Ammon's horn (tissue), 1 donor: ENCODE results near the gene CCDC40.
A peak's percentile ranks its signal among the peaks of the same experiment; 100 is the strongest.
"Not testable (repeated sequence)": the region's sequence is repeated elsewhere in the genome, so short reads cannot be mapped to it uniquely, and the experiment has no call there.

ENCODE experiments used
- DNase-seq: peaks from one replicate; pipeline ENCODE4 v3.0.0-alpha.2; 2016; ENCODE audit warnings: low spot score

The CCDC40 gene

GRCh38 chr17:80035937-80036714 lies at the start of gene CCDC40:
CCDC40 (plus strand) TSS chr17:80036642; CDS start chr17:80036663, 21 bp downstream.
- peak; percentile 81 for DNase-seq

GRCh38 chr17:79987187-79987934 lies 49.1 kb upstream of the CCDC40 start:
- DNase-seq, result no peak

- DNase-seq, result no peak
Measured at GRCh38 chr17:79987935-79988184, 48.6 kb upstream of the CCDC40 start.

- no peak for DNase-seq
Measured at GRCh38 chr17:79988185-79988971, 48.1 kb upstream of the CCDC40 start.

GRCh38 chr17:79989106-79989835 lies 47.2 kb upstream of the CCDC40 start:
- DNase-seq, result no peak

GRCh38 chr17:79990051-79990592 lies 46.3 kb upstream of the CCDC40 start:
- no peak for DNase-seq

- no peak for DNase-seq
Measured at GRCh38 chr17:79990704-79991103, 45.7 kb upstream of the CCDC40 start.

- peak; percentile 87 for DNase-seq
Measured at GRCh38 chr17:79991140-79991923, 45.1 kb upstream of the CCDC40 start.

GRCh38 chr17:79991924-79992648 lies 44.4 kb upstream of the CCDC40 start:
- DNase-seq, result no peak

- no peak for DNase-seq
Measured at GRCh38 chr17:79992649-79993389, 43.6 kb upstream of the CCDC40 start.

GRCh38 chr17:79993390-79994227 lies 42.8 kb upstream of the CCDC40 start:
- DNase-seq, result no peak

GRCh38 chr17:79994228-79994569 lies 42.2 kb upstream of the CCDC40 start:
- DNase-seq, result not testable (repeated sequence)

GRCh38 chr17:79994602-79995001 lies 41.8 kb upstream of the CCDC40 start:
- DNase-seq, result no peak

- no peak for DNase-seq
Measured at GRCh38 chr17:79995696-79996095, 40.7 kb upstream of the CCDC40 start.

GRCh38 chr17:79996291-79996690 lies 40.2 kb upstream of the CCDC40 start:
- DNase-seq, result no peak

- no peak for DNase-seq
Measured at GRCh38 chr17:79997011-79997660, 39.3 kb upstream of the CCDC40 start.

GRCh38 chr17:80000136-80000535 lies 36.3 kb upstream of the CCDC40 start:
- no peak for DNase-seq
